Upper lobe of left lung (tissue), 6 donors: ENCODE results near the gene M1AP. TPM values are rescaled to one million over a fixed set of nuclear protein-coding genes. Genes with fewer than 3 reads are reported as not detected.

ENCODE experiments used
- ATAC-seq, 2 donors: fragments of 200-7000 bp; cut with Tn5 transposase; one replicate each; pipeline ENCODE4 v1.9.1; 2022; ENCODE audit warnings: mild to moderate bottlenecking in 2 of 2, moderate library complexity in 2 of 2; ENCODE audit not compliant: low FRiP score in 2 of 2
- DNase-seq, 2 donors: peaks; one replicate each; pipeline ENCODE4 v3.0.0-alpha.2; 2019 to 2020
- H3K27ac ChIP-seq, 4 donors: fragments of 200-600 bp; sonication (generic); one replicate each; pipeline ENCODE4 v1.5.1; 2016 to 2019
- H3K27me3 ChIP-seq, 4 donors: fragments of 200-600 bp; sonication (generic); one replicate each; pipeline ENCODE4 v1.5.1; 2017 to 2019
- H3K36me3 ChIP-seq, 4 donors: fragments of 200-600 bp; sonication (generic); one replicate each; pipeline ENCODE4 v1.5.1; 2016 to 2019
- H3K4me1 ChIP-seq, 4 donors: fragments of 200-600 bp; sonication (generic); one replicate each; pipeline ENCODE4 v1.5.1; 2018 to 2019
- H3K4me3 ChIP-seq, 4 donors: fragments of 200-600 bp; sonication (generic); one replicate each; pipeline ENCODE4 v1.5.1; 2017 to 2019; ENCODE audit warnings: mild to moderate bottlenecking in 2 of 4, moderate library complexity in 1 of 4
- H3K9me3 ChIP-seq, 4 donors: fragments of 200-600 bp; sonication (generic); one replicate each; pipeline ENCODE4 v1.5.1; 2018 to 2019
- EP300 ChIP-seq, 4 donors: sonication (generic); formaldehyde crosslinking; IDR thresholded peaks; one replicate each; pipeline ENCODE4 v1.5.1; 2017; ENCODE audit warnings: antibody characterized with exemption in 4 of 4, control low read depth in 2 of 4
- POLR2A ChIP-seq, 4 donors: fragments of 450-650 bp; IDR thresholded peaks; one replicate each; pipeline ENCODE4 v1.5.1; 2016 to 2017; ENCODE audit warnings: antibody characterized with exemption in 4 of 4, mild to moderate bottlenecking in 2 of 4
- POLR2AphosphoS5 ChIP-seq, 2 donors: sonication (generic); formaldehyde crosslinking; IDR thresholded peaks; one replicate each; pipeline ENCODE4 v1.5.1; 2017; ENCODE audit warnings: antibody characterized with exemption in 2 of 2
- WGBS, 2 donors: methylation state at CpG; one replicate each; pipeline ENCODE4 v1.1.5; 2017 to 2018; 5-methylcytosine and 5-hydroxymethylcytosine counted together
- total RNA-seq, 6 donors: library from RNA; depleted of rRNA in 4 of 6; stranded (reverse); fragments of >200 nt in 4 of 6; gene quantifications; one replicate each; pipeline versions ENCODE4 v1.1.0 to v1.2.1, GENCODE V29; 2016 to 2021
- TF ChIP-seq, protein P1 (sequence below), 6 experiments: fragments of 450-650 bp in 4 of 6; fragments of 200-600 bp in 2 of 6; sonication (generic) in 2 of 6; IDR thresholded peaks; one replicate each; pipeline ENCODE4 v1.5.1; 2016 to 2019; ENCODE audit warnings: antibody characterized with exemption in 6 of 6
- donor health status: DM: no; HTN: no; CAD: no; lungs with moderate emphysema.
- donor health status: DM: no; HTN: yes; CAD: no; lungs with severe emphysema.

Gene M1AP
- total RNA-seq, 6 donors from 2014 or later: 0.91 to 6.3 (median 2.2) TPM; not detected in 2

DNA sequence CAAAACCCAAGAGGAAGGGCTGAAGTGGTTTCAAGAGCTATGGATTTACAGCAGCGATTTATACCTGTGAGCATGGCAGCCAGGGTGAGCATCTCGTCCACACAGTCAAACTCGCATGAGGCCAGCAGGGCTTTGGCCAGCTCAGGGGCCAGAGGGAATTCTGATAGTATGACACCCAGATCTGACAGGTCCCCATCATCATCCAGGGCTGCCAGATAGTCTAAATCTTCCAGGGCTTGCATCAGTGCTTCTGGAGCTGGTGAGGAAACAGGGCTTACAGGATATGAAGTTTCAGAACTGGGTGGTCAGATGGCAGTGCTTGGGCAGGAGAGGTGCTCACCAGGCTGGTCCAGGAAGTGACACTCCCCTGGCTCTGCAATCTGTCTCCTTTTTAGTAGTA is 125.6 kb downstream of the M1AP start:
- Histone ChIP-seq H3K4me3 (no peak overlapping the region), H3K27me3 (no peaks in the 10 kb centered on the region), H3K36me3 (peaks cover 15 to 21% (median 19%) of the 10 kb centered on the region in 4 donors), H3K9me3 (no peaks in the 10 kb centered on the region), H3K27ac (no peak overlapping the region), H3K4me1 (peaks cover 0 to 2% (median under 1%) of the 10 kb centered on the region in 4 donors)
- DNase-seq (no peak), ATAC-seq (no peak)
- 67 to 79% methylated on average over 3 of the region's 3 CpGs for WGBS, 2 donors
- TF ChIP-seq EP300 (IDR thresholded peaks at IDR 0.05): no peak
- TF ChIP-seq POLR2A (IDR thresholded peaks at IDR 0.05): no peak
- TF ChIP-seq POLR2AphosphoS5 (IDR thresholded peaks at IDR 0.05): no peak
- TF ChIP-seq, protein P1, sequence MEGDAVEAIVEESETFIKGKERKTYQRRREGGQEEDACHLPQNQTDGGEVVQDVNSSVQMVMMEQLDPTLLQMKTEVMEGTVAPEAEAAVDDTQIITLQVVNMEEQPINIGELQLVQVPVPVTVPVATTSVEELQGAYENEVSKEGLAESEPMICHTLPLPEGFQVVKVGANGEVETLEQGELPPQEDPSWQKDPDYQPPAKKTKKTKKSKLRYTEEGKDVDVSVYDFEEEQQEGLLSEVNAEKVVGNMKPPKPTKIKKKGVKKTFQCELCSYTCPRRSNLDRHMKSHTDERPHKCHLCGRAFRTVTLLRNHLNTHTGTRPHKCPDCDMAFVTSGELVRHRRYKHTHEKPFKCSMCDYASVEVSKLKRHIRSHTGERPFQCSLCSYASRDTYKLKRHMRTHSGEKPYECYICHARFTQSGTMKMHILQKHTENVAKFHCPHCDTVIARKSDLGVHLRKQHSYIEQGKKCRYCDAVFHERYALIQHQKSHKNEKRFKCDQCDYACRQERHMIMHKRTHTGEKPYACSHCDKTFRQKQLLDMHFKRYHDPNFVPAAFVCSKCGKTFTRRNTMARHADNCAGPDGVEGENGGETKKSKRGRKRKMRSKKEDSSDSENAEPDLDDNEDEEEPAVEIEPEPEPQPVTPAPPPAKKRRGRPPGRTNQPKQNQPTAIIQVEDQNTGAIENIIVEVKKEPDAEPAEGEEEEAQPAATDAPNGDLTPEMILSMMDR (IDR thresholded peaks at IDR 0.05): no peak

DNA sequence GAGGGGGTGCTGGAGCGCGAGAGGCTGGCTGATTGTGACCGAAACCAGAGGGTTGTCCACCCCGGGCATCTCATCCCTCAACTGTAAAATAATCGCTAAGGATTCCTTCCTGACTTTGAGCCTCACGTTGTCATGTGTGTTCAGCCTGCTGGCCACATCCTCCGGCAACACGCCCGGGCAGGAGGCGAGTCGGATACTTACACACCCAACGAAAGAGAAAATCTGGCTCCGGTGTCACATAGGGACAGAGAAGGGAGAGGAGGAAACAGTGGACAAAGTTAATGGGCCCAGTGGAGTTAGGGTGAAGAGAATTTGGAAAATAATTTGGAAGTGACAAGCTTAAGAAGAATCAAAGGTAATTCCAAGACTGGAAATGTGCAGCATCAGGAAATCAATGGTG is 131.5 kb downstream of the M1AP start:
- peaks cover 6 to 56% (median 44%) of the 10 kb centered on the region in 4 donors for H3K27me3 ChIP-seq
- peaks cover 25 to 31% (median 29%) of the 10 kb centered on the region in 4 donors for H3K4me1 ChIP-seq
- no peak for TF ChIP-seq POLR2A (IDR thresholded peaks at IDR 0.05)
- no peak for TF ChIP-seq EP300 (IDR thresholded peaks at IDR 0.05)
- TF ChIP-seq POLR2AphosphoS5 (IDR thresholded peaks at IDR 0.05): no peak
- TF ChIP-seq, protein P1 (IDR thresholded peaks at IDR 0.05): no peak
- ATAC-seq: no peak
- no peak for DNase-seq
- peak overlapping the region in 2 of 4 donors; percentile 47 to 49 for H3K4me3 ChIP-seq
- no peaks in the 10 kb centered on the region for H3K9me3 ChIP-seq
- H3K36me3 ChIP-seq: no peaks in the 10 kb centered on the region
- WGBS, 2 donors: 70% methylated on average over 13 of the region's 13 CpGs
- H3K27ac ChIP-seq: no peak overlapping the region

DNA sequence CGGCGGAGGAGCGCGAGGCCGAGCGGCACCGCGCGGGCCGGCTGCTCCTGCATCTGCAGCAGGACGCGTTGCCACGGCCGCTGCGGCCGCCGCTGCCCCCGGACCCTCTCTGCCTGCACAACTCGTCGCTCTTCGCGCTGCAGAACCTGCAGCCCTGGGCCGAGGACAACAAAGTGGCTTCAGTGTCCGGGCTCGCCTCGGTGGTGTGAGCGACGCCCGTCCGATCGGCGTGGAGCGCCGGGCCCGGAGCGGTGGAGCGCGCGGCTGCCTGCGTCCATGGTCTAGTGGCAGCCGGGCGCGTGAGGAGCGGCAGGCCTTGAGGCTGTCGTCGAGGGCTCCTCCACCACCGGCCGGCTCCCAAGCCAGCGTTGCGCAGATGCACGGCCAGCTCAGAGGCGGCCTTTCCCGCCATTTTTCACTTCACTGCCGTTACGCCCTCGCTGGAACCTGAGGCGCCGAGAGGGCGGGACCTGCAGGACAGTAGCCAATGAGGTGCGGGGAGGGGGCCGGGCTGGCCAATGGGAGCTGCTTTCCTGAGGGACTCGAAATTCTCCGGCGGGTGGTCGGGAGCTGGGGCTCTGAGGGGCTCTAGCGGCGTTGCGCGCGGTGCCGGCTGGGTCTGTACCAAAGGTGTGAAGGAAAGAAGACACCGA is 132.0 kb downstream of the M1AP start:
- WGBS, 2 donors: 6% methylated on average over 17 to 35 of the region's 72 CpGs
- Histone ChIP-seq H3K36me3 (no peaks in the 10 kb centered on the region), H3K4me1 (peaks cover 25 to 31% (median 29%) of the 10 kb centered on the region in 4 donors), H3K4me3 (peak overlapping the region in 3 of 4 donors; percentile 36 to 49 (median 47)), H3K9me3 (no peaks in the 10 kb centered on the region), H3K27ac (no peak overlapping the region), H3K27me3 (peaks cover 6 to 60% (median 44%) of the 10 kb centered on the region in 4 donors)
- TF ChIP-seq, protein P1 (IDR thresholded peaks at IDR 0.05): no peak
- TF ChIP-seq POLR2AphosphoS5 (IDR thresholded peaks at IDR 0.05) (no peak), POLR2A (IDR thresholded peaks at IDR 0.05) (no peak), EP300 (IDR thresholded peaks at IDR 0.05) (no peak)
- DNase-seq (peak; percentile 58 to 92), ATAC-seq (peak; percentile 53 to 84)

DNA sequence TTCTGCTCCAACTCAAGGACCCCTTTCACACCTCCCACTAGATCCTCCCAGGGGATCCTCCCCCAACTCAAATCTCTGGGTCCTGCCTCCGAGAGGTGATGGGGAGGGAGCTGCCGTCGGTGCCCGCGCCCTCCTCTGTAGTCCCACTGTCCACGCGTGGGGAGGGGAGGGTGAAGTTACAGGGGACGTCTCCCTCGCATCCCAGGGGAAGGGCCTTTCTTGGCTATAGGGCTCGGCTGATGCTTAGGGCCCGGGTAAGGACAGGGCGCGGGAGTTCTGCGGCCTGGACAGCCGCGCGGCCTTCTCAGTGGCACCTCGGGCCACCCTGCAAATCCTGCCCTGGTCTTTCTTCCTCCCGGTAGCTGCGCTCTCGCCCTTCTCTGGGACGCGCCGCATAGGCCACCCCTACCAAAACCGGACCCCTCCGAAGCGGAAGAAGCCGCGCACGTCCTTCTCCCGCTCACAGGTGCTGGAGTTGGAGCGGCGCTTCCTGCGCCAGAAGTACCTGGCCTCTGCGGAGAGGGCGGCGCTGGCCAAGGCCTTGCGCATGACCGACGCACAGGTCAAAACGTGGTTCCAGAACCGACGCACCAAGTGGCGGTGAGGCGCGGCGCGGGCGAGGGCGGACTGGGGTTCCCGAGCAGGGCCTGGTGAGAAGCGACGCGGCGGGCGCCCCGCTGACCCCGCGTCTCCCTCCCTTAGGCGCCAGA is 132.7 kb downstream of the M1AP start:
- peak overlapping the region in 3 of 4 donors; percentile 36 to 49 (median 47) for H3K4me3 ChIP-seq
- peak in 1 of 2 donors; percentile 89 for DNase-seq

More for the DNA sequence above, 132.7 kb downstream of the M1AP start:
- WGBS, 2 donors: 7 to 9% methylated on average over 6 to 29 of the region's 60 CpGs
- peaks cover 6 to 62% (median 44%) of the 10 kb centered on the region in 4 donors for H3K27me3 ChIP-seq
- no peaks in the 10 kb centered on the region for H3K9me3 ChIP-seq
- no peaks in the 10 kb centered on the region for H3K36me3 ChIP-seq
- TF ChIP-seq POLR2A (IDR thresholded peaks at IDR 0.05): no peak
- no peak for TF ChIP-seq POLR2AphosphoS5 (IDR thresholded peaks at IDR 0.05)
- TF ChIP-seq EP300 (IDR thresholded peaks at IDR 0.05): no peak
- TF ChIP-seq, protein P1 (IDR thresholded peaks at IDR 0.05): no peak
- peaks cover 25 to 31% (median 29%) of the 10 kb centered on the region in 4 donors for H3K4me1 ChIP-seq
- peak; percentile 9 to 29 for ATAC-seq
- no peak overlapping the region for H3K27ac ChIP-seq
